ENCODE data around the gene TMEM185A.
"Not testable (repeated sequence)": the region's sequence is repeated elsewhere in the genome, so short reads cannot be mapped to it uniquely, and the experiment has no call there.

DNA sequence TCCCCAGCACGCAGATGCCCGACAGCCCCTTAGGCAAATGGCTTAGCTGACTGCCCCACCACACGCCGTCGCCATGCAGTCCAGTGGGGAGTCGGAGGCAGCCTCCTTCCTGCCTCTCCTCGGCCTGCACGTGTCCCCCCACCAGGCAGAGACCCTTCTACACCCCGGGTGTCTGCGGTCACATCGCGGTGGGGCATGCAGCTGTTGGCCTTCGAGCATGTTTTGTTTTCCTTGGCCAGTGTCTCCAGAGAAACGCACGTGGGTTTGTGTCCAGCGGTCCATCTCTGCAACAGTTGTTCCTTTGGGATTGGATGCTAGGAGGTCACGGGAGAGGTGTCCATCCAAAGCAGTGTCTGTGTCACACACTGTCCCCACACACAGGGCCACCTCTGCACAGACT lies 36.4 kb downstream of the TMEM185A start, which contains the start of gene HSFX2:
- not testable (repeated sequence) for TF ChIP-seq CTCF (conservative IDR thresholded peaks at IDR 0.05); ZFX (IDR thresholded peaks at IDR 0.05)
